ENCODE data around the gene PLCL1. TPM values are rescaled to one million over a fixed set of nuclear protein-coding genes. Genes with fewer than 3 reads are reported as not detected.

PLCL1 gene
- total and polyA plus RNA-seq, 10 donors = 0.54 to 6.5 (median 4.0) TPM

DNA sequence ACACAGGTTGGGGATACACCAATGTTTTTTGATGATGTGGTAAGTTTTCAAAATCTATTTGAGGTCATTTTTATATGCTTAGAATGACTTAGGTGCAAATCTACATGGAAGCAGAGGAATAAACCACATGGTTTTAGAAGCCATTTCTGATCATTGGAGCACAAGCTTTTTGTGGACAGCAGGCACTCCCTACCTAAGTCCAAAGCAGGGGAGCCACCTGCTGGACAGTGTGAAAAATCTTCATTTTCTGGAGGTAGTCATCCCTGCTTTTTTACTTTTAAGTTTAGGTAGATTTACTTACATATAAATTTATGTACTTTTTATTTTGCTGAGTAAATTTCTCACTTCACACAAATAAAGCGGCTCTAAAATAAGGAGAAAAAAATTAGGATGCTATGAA, 323.2 kb downstream of the PLCL1 start:
- TF ChIP-seq, protein P1, sequence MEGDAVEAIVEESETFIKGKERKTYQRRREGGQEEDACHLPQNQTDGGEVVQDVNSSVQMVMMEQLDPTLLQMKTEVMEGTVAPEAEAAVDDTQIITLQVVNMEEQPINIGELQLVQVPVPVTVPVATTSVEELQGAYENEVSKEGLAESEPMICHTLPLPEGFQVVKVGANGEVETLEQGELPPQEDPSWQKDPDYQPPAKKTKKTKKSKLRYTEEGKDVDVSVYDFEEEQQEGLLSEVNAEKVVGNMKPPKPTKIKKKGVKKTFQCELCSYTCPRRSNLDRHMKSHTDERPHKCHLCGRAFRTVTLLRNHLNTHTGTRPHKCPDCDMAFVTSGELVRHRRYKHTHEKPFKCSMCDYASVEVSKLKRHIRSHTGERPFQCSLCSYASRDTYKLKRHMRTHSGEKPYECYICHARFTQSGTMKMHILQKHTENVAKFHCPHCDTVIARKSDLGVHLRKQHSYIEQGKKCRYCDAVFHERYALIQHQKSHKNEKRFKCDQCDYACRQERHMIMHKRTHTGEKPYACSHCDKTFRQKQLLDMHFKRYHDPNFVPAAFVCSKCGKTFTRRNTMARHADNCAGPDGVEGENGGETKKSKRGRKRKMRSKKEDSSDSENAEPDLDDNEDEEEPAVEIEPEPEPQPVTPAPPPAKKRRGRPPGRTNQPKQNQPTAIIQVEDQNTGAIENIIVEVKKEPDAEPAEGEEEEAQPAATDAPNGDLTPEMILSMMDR (IDR thresholded peaks at IDR 0.05 in 8 of 11, conservative IDR thresholded peaks at IDR 0.05 in 3 of 11) = peak in 9 of 11 experiments; percentile 13 to 58 (median 44)
- TF ChIP-seq POLR2AphosphoS5 (IDR thresholded peaks at IDR 0.05) = no peak
- intact Hi-C loops (cut with DNase I; ENCODE audit: low total_unique reads) = loop anchor here (5.0 kb wide), 1 partner anchor 325 kb away; the partner anchor contains the start of gene PLCL1
- no peaks in the 10 kb centered on the region for H3K9me3 ChIP-seq
- H3K4me3 ChIP-seq = no peak overlapping the region
- H3K36me3 ChIP-seq = no peaks in the 10 kb centered on the region
- 80 to 92% (median 85%) methylated on average over 1 of the region's 1 CpG for WGBS, 5 donors
- DNase-seq = no peak
- H3K4me1 ChIP-seq = no peaks in the 10 kb centered on the region
- no peaks in the 10 kb centered on the region for H3K27me3 ChIP-seq (replicated peaks in 1 of 7)
- no peak overlapping the region for H3K27ac ChIP-seq

DNA sequence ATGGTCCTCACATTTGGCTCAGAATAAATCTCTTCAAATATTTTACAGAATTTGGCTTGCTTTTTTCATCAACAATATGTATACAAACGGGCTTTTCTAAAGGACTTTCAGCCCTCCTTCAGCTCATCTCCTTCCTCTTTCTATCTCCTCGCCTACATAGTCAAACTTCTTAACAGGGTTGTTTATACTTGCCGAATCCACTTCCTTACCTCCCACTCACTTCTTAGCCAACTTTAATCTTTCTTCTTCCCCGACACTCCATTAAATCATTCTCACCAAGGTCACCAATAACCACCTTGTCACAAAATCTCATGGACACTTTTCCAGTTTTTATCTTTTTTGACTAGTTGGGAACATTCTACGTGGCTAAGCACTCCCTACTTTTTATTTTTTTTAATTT, 325.2 kb downstream of the PLCL1 start:
- DNase-seq = no peak
- Histone ChIP-seq H3K27me3 (replicated peaks in 1 of 7) (no peaks in the 10 kb centered on the region), H3K27ac (no peak overlapping the region), H3K36me3 (no peaks in the 10 kb centered on the region), H3K4me3 (no peak overlapping the region), H3K4me1 (no peaks in the 10 kb centered on the region), H3K9me3 (no peaks in the 10 kb centered on the region)
- WGBS, 5 donors = 57 to 66% (median 62%) methylated on average over 5 of the region's 5 CpGs
- intact Hi-C loops (cut with DNase I; ENCODE audit: low total_unique reads) = loop anchor here (5.0 kb wide), 1 partner anchor 327 kb away; the partner anchor contains the start of gene PLCL1
- TF ChIP-seq POLR2AphosphoS5 (IDR thresholded peaks at IDR 0.05) (no peak), POLR2A (IDR thresholded peaks at IDR 0.05) (no peak)
- TF ChIP-seq, protein P1 (IDR thresholded peaks at IDR 0.05 in 8 of 11, conservative IDR thresholded peaks at IDR 0.05 in 3 of 11) = no peak

DNA sequence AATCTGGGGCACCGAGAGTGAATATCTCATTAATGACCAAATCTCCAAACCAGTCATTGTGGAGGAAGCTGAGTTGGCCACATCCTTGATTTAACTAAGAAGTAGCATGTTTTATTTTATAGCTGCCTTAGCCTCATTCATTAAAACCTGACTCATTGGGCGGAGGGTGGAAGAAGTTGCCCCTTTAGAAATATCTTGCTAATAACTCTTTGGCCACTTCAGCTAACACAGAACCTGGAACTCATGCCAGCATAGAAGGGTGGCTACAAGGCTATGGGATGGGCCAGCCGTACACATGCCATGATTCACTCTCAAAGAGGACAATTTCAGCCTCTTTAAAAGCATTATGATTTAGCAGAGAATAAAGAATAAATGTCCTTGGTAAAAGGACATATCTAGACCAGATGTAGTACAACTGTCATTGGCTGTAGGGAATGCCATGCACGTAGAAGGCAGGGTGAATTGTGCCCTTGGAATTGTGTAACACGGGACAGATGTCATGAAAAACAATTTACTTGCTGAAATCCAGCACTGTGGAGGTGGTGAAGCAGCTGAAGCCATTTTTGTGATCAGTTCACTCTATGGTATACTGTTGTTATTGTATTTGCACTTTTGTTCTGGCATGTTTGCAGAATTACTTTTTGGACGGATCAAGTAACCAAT, 330.0 kb downstream of the PLCL1 start:
- WGBS, 5 donors = 79 to 93% (median 84%) methylated on average over 6 of the region's 6 CpGs

DNA sequence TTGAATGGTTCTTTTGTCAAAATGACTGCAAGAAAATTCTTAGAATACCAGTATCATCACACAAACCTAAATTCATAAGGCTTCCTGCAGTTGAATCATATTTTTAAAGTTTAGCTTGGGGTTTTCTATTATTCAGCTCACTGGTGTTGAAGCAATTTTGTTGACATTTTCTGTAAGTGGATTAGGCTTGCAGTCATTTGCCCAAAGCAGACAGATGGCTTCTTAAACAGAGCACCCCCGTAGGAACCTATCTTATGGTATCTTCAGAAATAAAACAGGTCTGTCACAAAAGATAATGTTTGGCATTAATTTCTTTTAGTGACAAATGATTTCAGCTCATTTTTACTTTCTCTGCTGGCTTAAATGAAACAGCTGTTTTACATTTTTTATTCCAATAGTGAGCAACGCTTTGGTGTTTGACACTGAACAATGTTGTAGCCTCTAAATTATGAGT, 331.1 kb downstream of the PLCL1 start:
- Histone ChIP-seq H3K27ac (no peak overlapping the region), H3K36me3 (no peaks in the 10 kb centered on the region), H3K27me3 (replicated peaks in 1 of 7) (no peaks in the 10 kb centered on the region), H3K9me3 (peaks cover 0 to 4% (median 0%) of the 10 kb centered on the region in 8 donors), H3K4me1 (no peaks in the 10 kb centered on the region), H3K4me3 (no peak overlapping the region)
- 71 to 83% (median 73%) methylated on average over 2 of the region's 2 CpGs for WGBS, 5 donors
- DNase-seq = no peak
- TF ChIP-seq POLR2A (IDR thresholded peaks at IDR 0.05) = no peak
- no peak for TF ChIP-seq POLR2AphosphoS5 (IDR thresholded peaks at IDR 0.05)
- TF ChIP-seq, protein P1 (IDR thresholded peaks at IDR 0.05 in 8 of 11, conservative IDR thresholded peaks at IDR 0.05 in 3 of 11) = no peak
- intact Hi-C loops (cut with DNase I; ENCODE audit: low total_unique reads) = no loop called here

More for the DNA sequence above, 330.0 kb downstream of the PLCL1 start:
- intact Hi-C loops (cut with DNase I; ENCODE audit: low total_unique reads) = no loop called here
- Histone ChIP-seq H3K4me3 (no peak overlapping the region), H3K27me3 (replicated peaks in 1 of 7) (no peaks in the 10 kb centered on the region), H3K4me1 (no peaks in the 10 kb centered on the region), H3K9me3 (peaks cover 0 to 4% (median 0%) of the 10 kb centered on the region in 8 donors), H3K27ac (no peak overlapping the region), H3K36me3 (no peaks in the 10 kb centered on the region)
- TF ChIP-seq, protein P1 (IDR thresholded peaks at IDR 0.05 in 8 of 11, conservative IDR thresholded peaks at IDR 0.05 in 3 of 11) = no peak
- TF ChIP-seq POLR2A (IDR thresholded peaks at IDR 0.05) (no peak), POLR2AphosphoS5 (IDR thresholded peaks at IDR 0.05) (no peak)
- DNase-seq = no peak
